PFSK-1 (cell line): Measurements from ENCODE around the gene ZDHHC14.

Experiments used
- FOXP2 ChIP-seq: optimal IDR thresholded peaks from 2 replicates; pipeline ENCODE3; 2011; ENCODE audit warnings: borderline replicate concordance, control low read depth, inconsistent platforms; ENCODE audit not compliant: insufficient read depth; ENCODE audit errors: extremely low read length, extremely low read depth
- POLR2AphosphoS5 ChIP-seq: IDR thresholded peaks from 2 replicates; pipeline ENCODE4 v1.6.1; 2012; ENCODE audit warnings: low read depth, mild to moderate bottlenecking, control low read depth, low read length, moderate library complexity
- REST ChIP-seq, 2 experiments: IDR thresholded peaks; 2 replicates each; pipeline versions ENCODE4 v1.6.1 to v1.8.0; 2011 to 2012; ENCODE audit warnings: low read depth in 2 of 2, low read length in 2 of 2, control low read depth in 1 of 2, inconsistent platforms in 1 of 2, mild to moderate bottlenecking in 1 of 2, moderate library complexity in 1 of 2; ENCODE audit not compliant: insufficient read depth in 1 of 2
- SIN3A ChIP-seq: IDR thresholded peaks from 2 replicates; pipeline ENCODE4 v1.6.1; 2012; ENCODE audit warnings: mild to moderate bottlenecking, low read length, moderate library complexity, borderline replicate concordance; ENCODE audit not compliant: insufficient read depth
- TAF1 ChIP-seq: IDR thresholded peaks from 2 replicates; pipeline ENCODE4 v1.6.1; 2012; ENCODE audit warnings: low read length, control low read depth, borderline replicate concordance; ENCODE audit not compliant: insufficient read depth

ZDHHC14 gene

GRCh38 chr6:157641837-157642236, 260.8 kb downstream of the ZDHHC14 start:
- no peak for TF ChIP-seq POLR2AphosphoS5
- TF ChIP-seq SIN3A = no peak
- no peak for TF ChIP-seq REST (IDR thresholded peaks at IDR 0.05; ENCODE audit: insufficient read depth in 1 of 2, low read depth in 2 of 2, low read length in 2 of 2)
- TF ChIP-seq TAF1 = no peak
- TF ChIP-seq FOXP2 = no peak

DNA sequence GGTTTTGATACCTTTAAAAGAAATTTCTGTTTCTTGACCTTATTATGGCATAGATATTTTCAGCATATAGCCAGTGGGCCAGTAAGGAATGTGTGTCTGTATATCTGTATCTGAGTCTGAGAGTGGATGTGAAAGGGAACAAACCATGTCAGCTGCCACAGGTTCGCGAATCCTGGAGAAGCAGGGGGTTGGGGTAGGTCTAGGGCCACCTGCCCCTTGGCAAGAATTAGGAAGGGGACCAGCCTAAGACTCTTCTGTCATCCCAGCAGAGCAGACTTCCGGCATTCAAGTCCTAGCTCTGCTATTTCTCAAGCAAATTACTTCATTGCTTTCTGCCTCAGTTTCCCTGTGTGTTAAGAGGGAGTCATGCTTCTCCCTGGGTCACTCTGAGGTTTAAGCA, 261.7 kb downstream of the ZDHHC14 start:
- TF ChIP-seq TAF1 (no peak), SIN3A (no peak), FOXP2 (no peak), POLR2AphosphoS5 (no peak), REST (IDR thresholded peaks at IDR 0.05; ENCODE audit: insufficient read depth in 1 of 2, low read depth in 2 of 2, low read length in 2 of 2) (no peak)

DNA sequence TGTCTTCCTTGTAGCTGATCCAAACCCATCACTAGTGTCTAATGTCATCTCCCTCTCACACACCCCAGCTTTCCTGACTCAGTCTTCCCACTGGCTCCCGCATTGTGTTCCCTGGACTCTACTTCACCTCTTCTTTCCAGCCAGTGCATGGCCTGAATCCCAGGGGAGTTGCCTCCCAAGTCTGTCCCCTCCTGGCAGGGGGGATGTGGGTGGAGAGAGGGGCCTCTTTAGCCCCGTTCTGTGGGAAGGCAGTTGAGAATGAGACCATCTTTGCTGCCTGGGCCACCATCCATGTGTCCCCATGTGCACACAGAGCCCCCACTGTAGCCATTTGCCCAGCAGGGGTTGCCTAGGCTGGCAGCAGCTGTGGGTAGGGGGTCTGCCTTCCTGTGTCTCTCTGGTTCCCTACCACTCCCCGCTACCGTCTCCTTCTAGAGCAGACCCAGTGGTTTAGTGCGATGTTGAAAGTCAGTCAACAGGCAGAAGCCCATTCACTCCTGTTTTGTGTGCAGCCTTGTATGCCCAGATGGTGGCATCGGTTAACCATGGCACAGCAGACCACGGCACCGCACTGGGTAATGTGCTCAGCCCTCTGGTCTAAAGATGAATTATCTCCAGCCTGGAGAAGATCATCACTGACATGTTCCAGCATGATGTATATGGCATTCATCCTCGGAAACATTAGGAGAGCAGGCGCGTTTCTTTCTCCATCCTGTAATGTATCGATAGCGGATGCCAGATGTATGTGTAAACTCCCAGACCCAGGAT, 263.2 kb downstream of the ZDHHC14 start:
- TF ChIP-seq SIN3A = no peak
- TF ChIP-seq POLR2AphosphoS5 = no peak
- TF ChIP-seq FOXP2 = no peak
- no peak for TF ChIP-seq REST (IDR thresholded peaks at IDR 0.05; ENCODE audit: insufficient read depth in 1 of 2, low read depth in 2 of 2, low read length in 2 of 2)
- no peak for TF ChIP-seq TAF1

DNA sequence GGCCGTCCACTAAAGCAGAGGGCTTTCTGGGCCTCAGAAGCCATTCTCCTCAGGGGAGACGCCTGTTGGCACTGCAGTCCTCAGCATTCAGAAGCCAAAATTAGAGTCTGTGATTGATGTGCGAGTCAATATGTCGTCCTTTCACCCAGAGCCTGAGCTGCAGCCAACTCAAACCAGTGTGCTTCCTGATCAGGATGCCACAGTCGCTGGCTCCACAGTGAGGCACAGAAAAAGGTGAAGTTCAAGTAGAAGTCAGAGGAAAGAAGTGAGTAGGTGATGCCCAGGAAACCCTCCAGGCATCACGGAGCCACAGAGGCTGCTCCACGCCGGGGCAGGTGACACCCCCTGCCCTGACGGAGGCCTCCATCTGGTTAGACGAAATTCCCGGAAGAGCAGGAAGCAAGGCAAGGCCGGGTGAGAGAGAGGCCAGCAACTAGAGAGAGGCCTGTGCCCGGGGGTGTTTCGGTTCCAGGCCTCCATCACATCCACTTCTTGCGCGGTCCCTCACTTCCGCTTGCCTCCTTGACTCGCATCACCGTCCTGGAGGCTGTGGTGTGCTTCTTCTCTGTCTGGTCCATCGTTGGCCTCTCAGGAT, 264.3 kb downstream of the ZDHHC14 start:
- no peak for TF ChIP-seq POLR2AphosphoS5

DNA sequence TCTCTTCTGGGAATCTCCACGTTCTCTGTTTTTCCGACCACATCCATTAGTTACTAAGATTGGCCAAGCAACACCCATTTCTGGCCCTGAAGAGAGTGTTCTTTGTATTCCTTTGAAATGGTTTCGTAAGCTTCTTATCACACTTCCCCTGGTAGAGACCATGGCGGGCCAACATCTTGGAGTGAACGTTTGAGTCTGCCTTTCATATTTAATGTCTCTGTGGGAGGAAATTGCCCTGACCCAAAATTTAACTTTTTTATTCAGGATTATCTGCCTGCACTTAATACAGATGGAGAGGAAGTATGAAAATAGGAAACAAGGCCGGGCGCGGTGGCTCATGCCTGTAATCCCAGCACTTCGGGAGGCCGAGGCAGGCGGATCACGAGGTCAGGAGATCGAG, 265.0 kb downstream of the ZDHHC14 start:
- no peak for TF ChIP-seq REST (IDR thresholded peaks at IDR 0.05; ENCODE audit: insufficient read depth in 1 of 2, low read depth in 2 of 2, low read length in 2 of 2)
- no peak for TF ChIP-seq TAF1
- TF ChIP-seq POLR2AphosphoS5 = no peak
- no peak for TF ChIP-seq SIN3A
- TF ChIP-seq FOXP2 = no peak
